GM06990 (cell line): Measurements from ENCODE around the gene CNIH2.

Source experiments
- DNase-seq: peaks from one replicate; pipeline ENCODE4 v3.0.0-alpha.2; 2011; ENCODE audit not compliant: insufficient read length; ENCODE audit errors: extremely low read depth
- H3K27me3 ChIP-seq: replicated peaks from 2 replicates; pipeline ENCODE4 v1.6.0; 2011; ENCODE audit warnings: low read length; ENCODE audit not compliant: control insufficient read depth, insufficient read depth
- H3K36me3 ChIP-seq: 2 replicates; pipeline ENCODE4 v1.5.1; 2011; ENCODE audit warnings: low read length; ENCODE audit not compliant: control insufficient read depth, insufficient read depth
- H3K4me3 ChIP-seq: replicated peaks from 2 replicates; pipeline ENCODE4 v1.5.1; 2011; ENCODE audit warnings: low read depth, mild to moderate bottlenecking, control low read depth, low read length
- CTCF ChIP-seq: IDR thresholded peaks from 2 replicates; pipeline ENCODE4 v1.5.1; 2011; ENCODE audit warnings: low read length, control low read depth, mild to moderate bottlenecking, inconsistent platforms; ENCODE audit not compliant: insufficient read depth, poor library complexity, severe bottlenecking

The CNIH2 gene

GRCh38 chr11:66239998-66240780, 37.8 kb upstream of the CNIH2 start:
- Histone ChIP-seq H3K36me3 (peaks cover 38% of the 10 kb centered on the region), H3K27me3 (no peaks in the 10 kb centered on the region), H3K4me3 (no peak overlapping the region)
- no peak for TF ChIP-seq CTCF
- no peak for DNase-seq

GRCh38 chr11:66240781-66241136, 37.2 kb upstream of the CNIH2 start:
- Histone ChIP-seq H3K4me3 (no peak overlapping the region), H3K27me3 (no peaks in the 10 kb centered on the region), H3K36me3 (peaks cover 39% of the 10 kb centered on the region)
- DNase-seq, result no peak
- TF ChIP-seq CTCF, result no peak

- Histone ChIP-seq H3K36me3 (peaks cover 42% of the 10 kb centered on the region), H3K4me3 (no peak overlapping the region), H3K27me3 (no peaks in the 10 kb centered on the region)
- no peak for TF ChIP-seq CTCF
- no peak for DNase-seq
Measured at GRCh38 chr11:66242095-66242765, 35.7 kb upstream of the CNIH2 start.

GRCh38 chr11:66243782-66244535, 34.0 kb upstream of the CNIH2 start:
- H3K36me3 ChIP-seq, result peaks cover 34% of the 10 kb centered on the region
- H3K4me3 ChIP-seq, result no peak overlapping the region
- no peak for DNase-seq
- no peak for TF ChIP-seq CTCF
- no peaks in the 10 kb centered on the region for H3K27me3 ChIP-seq

GRCh38 chr11:66247295-66247694, 30.7 kb upstream of the CNIH2 start:
- DNase-seq, result no peak
- Histone ChIP-seq H3K4me3 (no peak overlapping the region), H3K27me3 (no peaks in the 10 kb centered on the region), H3K36me3 (peaks cover 23% of the 10 kb centered on the region)
- TF ChIP-seq CTCF, result no peak
